Fibroblast of lung (primary cell): ENCODE data around the gene TEDC1. TPM values are rescaled to one million over a fixed set of nuclear protein-coding genes. Genes with fewer than 3 reads are reported as not detected.
A peak's percentile ranks its signal among the peaks of the same experiment; 100 is the strongest.

Source experiments
- DNase-seq, 2 donors: peaks; one replicate each; pipeline versions ENCODE4 v3.0.0 to v3.0.0-alpha.2; 2010; ENCODE audit warnings: low read depth in 2 of 2
- H2AFZ ChIP-seq: 2 replicates; pipeline ENCODE4 v1.5.1; 2012; ENCODE audit warnings: low read length, control low read depth, inconsistent platforms
- H3K27ac ChIP-seq: 2 replicates; pipeline ENCODE4 v1.5.1; 2011; ENCODE audit warnings: low read length, control low read depth; ENCODE audit not compliant: insufficient read depth
- H3K27me3 ChIP-seq: 2 replicates; pipeline ENCODE4 v1.5.1; 2011; ENCODE audit warnings: mild to moderate bottlenecking, low read length; ENCODE audit not compliant: control insufficient read depth, insufficient read depth
- H3K36me3 ChIP-seq: 2 replicates; pipeline ENCODE4 v1.5.1; 2011; ENCODE audit warnings: low read length; ENCODE audit not compliant: control insufficient read depth, insufficient read depth
- H3K4me1 ChIP-seq: 2 replicates; pipeline ENCODE4 v1.5.1; 2011; ENCODE audit warnings: low read length; ENCODE audit not compliant: control insufficient read depth, insufficient read depth; ENCODE audit errors: extremely low read depth
- H3K4me2 ChIP-seq: 2 replicates; pipeline ENCODE4 v1.5.1; 2011; ENCODE audit warnings: low read length, control low read depth; ENCODE audit not compliant: insufficient read depth; ENCODE audit errors: extremely low read depth
- H3K4me3 ChIP-seq, 4 experiments: fragments of 200-600 bp in 1 of 4; sonication (generic) in 1 of 4; replicated peaks in 1 of 4; 2 replicates each; pipeline ENCODE4 v1.5.1; 2011 to 2016; ENCODE audit warnings: low read length in 4 of 4, low read depth in 3 of 4, mild to moderate bottlenecking in 3 of 4, control low read depth in 2 of 4, inconsistent platforms in 1 of 4, mixed read lengths in 1 of 4; ENCODE audit not compliant: insufficient read depth in 1 of 4; ENCODE audit errors: control extremely low read depth in 1 of 4
- H3K79me2 ChIP-seq: 2 replicates; pipeline ENCODE4 v1.5.1; 2012; ENCODE audit warnings: mild to moderate bottlenecking, low read length, inconsistent platforms; ENCODE audit not compliant: control insufficient read depth, insufficient read depth
- H3K9ac ChIP-seq: 2 replicates; pipeline ENCODE4 v1.5.1; 2011; ENCODE audit warnings: mild to moderate bottlenecking, low read length, control low read depth; ENCODE audit not compliant: insufficient read depth
- H3K9me3 ChIP-seq: 2 replicates; pipeline ENCODE4 v1.5.1; 2012; ENCODE audit warnings: low read depth, low read length; ENCODE audit not compliant: control insufficient read depth, insufficient read depth
- H4K20me1 ChIP-seq: 2 replicates; pipeline ENCODE4 v1.5.1; 2011; ENCODE audit warnings: low read length; ENCODE audit not compliant: control insufficient read depth, insufficient read depth; ENCODE audit errors: extremely low read depth
- CTCF ChIP-seq, 2 donors: IDR thresholded peaks in 1 of 2; conservative IDR thresholded peaks in 1 of 2; 1 replicate in 1 of 2; 2 replicates in 1 of 2; pipeline ENCODE4 v1.5.1; 2011 to 2012; ENCODE audit warnings: low read length in 2 of 2, control low read depth in 1 of 2, inconsistent platforms in 1 of 2, low read depth in 1 of 2, mild to moderate bottlenecking in 1 of 2
- EZH2 ChIP-seq: IDR thresholded peaks from 2 replicates; pipeline ENCODE4 v1.5.1; 2012; ENCODE audit warnings: low read length, control low read depth, mild to moderate bottlenecking; ENCODE audit errors: missing control alignments
- polyA plus RNA-seq, 2 donors: library from polyadenylated mRNA; depleted of rRNA in 1 of 2; stranded (reverse) in 1 of 2; unstranded in 1 of 2; fragments of >200 nt; gene quantifications; 2 replicates each; pipeline ENCODE4 v1.2.1, GENCODE V29; 2011 to 2012; ENCODE audit warnings: missing spikeins in 1 of 2
- total RNA-seq: library from RNA; depleted of rRNA; stranded (reverse); fragments of >200 nt; gene quantifications from 2 replicates; pipeline ENCODE4 v1.2.1, GENCODE V29; 2014

Gene TEDC1
- total and polyA plus RNA-seq, 2 donors (not counting 1 experiment from before 2014, with no cell fraction given): 0.69 to 2.5 TPM

GRCh38 chr14:105485739-105486162 lies 5.3 kb upstream of the TEDC1 start:
- no peaks in the 10 kb centered on the region for H4K20me1 ChIP-seq
- H2AFZ ChIP-seq: no peak overlapping the region
- H3K27me3 ChIP-seq: peaks cover 19% of the 10 kb centered on the region
- H3K9me3 ChIP-seq: no peaks in the 10 kb centered on the region
- no peak overlapping the region for H3K4me3 ChIP-seq
- H3K27ac ChIP-seq: no peak overlapping the region
- no peak for DNase-seq
- TF ChIP-seq EZH2 (no peak), CTCF (conservative IDR thresholded peaks at IDR 0.05 in 1 of 2, IDR thresholded peaks at IDR 0.05 in 1 of 2; ENCODE audit: low read depth in 1 of 2, low read length in 2 of 2) (peak in 1 of 2 donors; percentile 32)
- no peak overlapping the region for H3K4me2 ChIP-seq
- peaks cover 17% of the 10 kb centered on the region for H3K4me1 ChIP-seq
- no peaks in the 10 kb centered on the region for H3K36me3 ChIP-seq
- no peaks in the 10 kb centered on the region for H3K79me2 ChIP-seq
- H3K9ac ChIP-seq: no peak overlapping the region

- Histone ChIP-seq H4K20me1 (no peaks in the 10 kb centered on the region), H3K36me3 (no peaks in the 10 kb centered on the region), H3K4me3 (peak within 1 kb of the TSS in 1 of 4 experiments; percentile 27), H3K4me1 (peaks cover 11% of the 10 kb centered on the region), H3K27ac (no peak within 1 kb of the TSS), H3K9ac (peak within 1 kb of the TSS; percentile 37), H2AFZ (no peak within 1 kb of the TSS), H3K27me3 (peaks cover 19% of the 10 kb centered on the region), H3K9me3 (no peaks in the 10 kb centered on the region), H3K4me2 (peak within 1 kb of the TSS; percentile 64), H3K79me2 (no peaks in the 10 kb centered on the region)
- DNase-seq: no peak
- TF ChIP-seq EZH2 (peak; percentile 68), CTCF (conservative IDR thresholded peaks at IDR 0.05 in 1 of 2, IDR thresholded peaks at IDR 0.05 in 1 of 2; ENCODE audit: low read depth in 1 of 2, low read length in 2 of 2) (no peak)
Observed at GRCh38 chr14:105486163-105486973, 4.7 kb upstream of the TEDC1 start, which contains the start of gene CRIP1. TSS of gene CRIP1 (plus strand) at chr14:105486886. CDS start at chr14:105487260, 374 bp downstream.

GRCh38 chr14:105486974-105487448 lies 4.0 kb upstream of the TEDC1 start:
- Histone ChIP-seq H2AFZ (no peak overlapping the region), H3K79me2 (peaks cover 2% of the 10 kb centered on the region), H3K4me3 (peak overlapping the region in 1 of 4 experiments; percentile 27), H3K27me3 (peaks cover 19% of the 10 kb centered on the region), H3K36me3 (no peaks in the 10 kb centered on the region), H3K9ac (peak overlapping the region; percentile 37), H3K27ac (no peak overlapping the region), H3K4me1 (peaks cover 10% of the 10 kb centered on the region), H3K4me2 (peak overlapping the region; percentile 64), H3K9me3 (no peaks in the 10 kb centered on the region), H4K20me1 (no peaks in the 10 kb centered on the region)
- no peak for DNase-seq
- TF ChIP-seq CTCF (conservative IDR thresholded peaks at IDR 0.05 in 1 of 2, IDR thresholded peaks at IDR 0.05 in 1 of 2; ENCODE audit: low read depth in 1 of 2, low read length in 2 of 2) (no peak), EZH2 (peak; percentile 77)
